HS-27A (cell line): Measurements from ENCODE around the gene STX19.
A peak's percentile ranks its signal among the peaks of the same experiment; 100 is the strongest.
"Not testable (repeated sequence)": the region's sequence is repeated elsewhere in the genome, so short reads cannot be mapped to it uniquely, and the experiment has no call there.

Experiments used
- DNase-seq: peaks from one replicate; pipeline ENCODE4 v3.0.0-alpha.2; 2012; ENCODE audit warnings: low read depth, missing footprints

The STX19 gene

DNA sequence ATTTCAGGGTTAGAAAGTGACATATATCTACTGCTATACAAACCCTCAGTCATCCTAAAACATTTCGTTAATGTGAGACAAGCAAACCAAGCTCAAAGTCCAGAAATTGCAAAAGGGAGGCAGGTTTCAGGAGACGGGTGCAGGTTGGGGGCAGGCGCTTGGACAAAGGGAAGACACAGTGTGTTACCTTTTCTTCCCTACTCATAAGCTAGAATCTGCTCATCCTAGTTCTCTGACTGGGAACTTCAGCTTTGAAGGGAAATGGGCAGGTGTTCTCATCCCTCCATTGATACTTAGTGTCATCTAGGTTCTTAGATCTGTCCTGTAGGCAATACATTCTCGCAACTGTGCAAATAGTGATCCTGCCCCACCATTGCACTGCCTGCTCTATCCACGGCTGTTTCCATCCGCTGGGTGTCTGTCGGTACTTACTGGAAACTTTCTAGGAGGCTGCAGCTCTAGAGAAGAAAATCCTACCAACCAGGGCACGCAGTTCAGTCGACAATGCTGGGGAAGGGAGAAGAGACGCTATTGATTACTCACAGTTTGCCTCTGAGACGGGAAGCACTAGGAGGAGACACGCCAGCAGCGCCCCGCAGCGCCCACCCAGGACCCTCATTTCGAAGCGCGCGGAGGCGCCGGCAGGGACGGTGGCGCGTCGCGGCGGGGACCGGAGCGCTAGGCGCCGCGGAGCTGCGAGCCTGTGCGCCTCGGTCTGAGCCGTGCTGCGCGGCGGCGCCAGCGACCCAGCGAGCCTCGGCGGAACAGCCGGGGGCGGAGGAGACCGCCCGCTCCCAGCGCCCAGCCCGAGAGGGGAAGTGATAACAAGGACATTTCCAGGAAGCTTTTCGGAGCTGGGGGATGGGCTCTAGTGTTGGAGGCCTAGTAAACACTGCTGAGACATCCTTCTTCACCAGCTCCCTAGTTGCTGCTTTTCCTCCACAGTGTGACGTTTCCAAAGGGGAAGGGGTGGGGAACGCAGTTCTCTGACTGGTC, 55.0 kb downstream of the STX19 start, which contains the start of gene PROS1:
Gene PROS1 (minus strand): TSS at position 766 of the 996 bp plus-strand sequence. CDS start 147 bp downstream, at position 619.
- peak; percentile 29 for DNase-seq

- no peak for DNase-seq
These were observed 58.4 kb downstream of the STX19 start for GRCh38 chr3:93969997-93970396.

DNA sequence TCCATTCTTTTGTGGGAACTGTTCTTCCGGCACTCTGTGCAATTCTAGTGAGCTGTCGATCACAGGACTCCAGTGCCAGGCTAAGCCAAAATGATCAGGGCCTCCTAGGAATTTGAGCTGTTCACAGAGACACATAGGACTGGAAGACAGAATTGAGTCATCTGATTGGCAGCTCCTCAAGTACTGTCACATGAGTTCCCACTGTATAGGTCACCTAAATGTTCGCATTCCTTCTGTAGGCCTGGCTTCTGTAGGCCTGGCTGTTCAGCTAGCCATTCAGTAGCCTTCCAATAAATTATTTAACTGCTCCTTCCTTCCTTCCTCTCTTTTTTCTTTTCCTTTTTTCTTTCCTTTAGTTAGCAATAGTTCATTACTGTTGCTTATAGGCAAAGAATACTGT, 59.0 kb downstream of the STX19 start:
- peak; percentile 62 for DNase-seq

DNA sequence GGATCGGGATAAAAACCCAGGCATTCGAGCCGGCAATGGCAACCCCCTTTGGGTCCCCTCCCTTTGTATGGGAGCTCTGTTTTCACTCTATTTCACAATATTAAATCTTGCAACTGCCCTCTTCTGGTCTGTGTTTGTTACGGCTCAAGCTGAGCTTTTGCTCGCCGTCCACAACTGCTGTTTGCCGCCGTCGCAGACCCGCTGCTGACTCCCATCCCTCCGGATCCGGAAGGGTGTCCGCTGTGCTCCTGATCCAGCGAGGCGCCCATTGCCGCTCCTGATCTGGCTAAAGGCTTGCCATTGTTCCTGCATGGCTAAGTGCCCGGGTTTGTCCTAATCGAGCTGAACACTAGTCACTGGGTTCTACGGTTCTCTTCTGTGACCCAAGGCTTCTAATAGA, 63.3 kb downstream of the STX19 start:
- not testable (repeated sequence) for DNase-seq
